IPS-15b (cell line): Measurements from ENCODE around the gene BAHCC1.

Experiments
- H3K27me3 ChIP-seq: one replicate; pipeline ENCODE4 v1.6.1; 2013; ENCODE audit warnings: low read length; ENCODE audit not compliant: control insufficient read depth, insufficient read depth
- H3K36me3 ChIP-seq: one replicate; pipeline ENCODE4 v1.6.1; 2013; ENCODE audit warnings: low read length; ENCODE audit not compliant: control insufficient read depth, insufficient read depth
- H3K4me1 ChIP-seq: one replicate; pipeline ENCODE4 v1.6.1; 2013; ENCODE audit warnings: mild to moderate bottlenecking, low read length; ENCODE audit not compliant: control insufficient read depth, insufficient read depth
- H3K4me3 ChIP-seq: one replicate; pipeline ENCODE4 v1.5.1; 2013; ENCODE audit warnings: low read depth, low read length
- H3K9ac ChIP-seq: one replicate; pipeline ENCODE4 v1.6.1; 2013; ENCODE audit warnings: low read depth, mild to moderate bottlenecking, low read length
- H3K9me3 ChIP-seq: one replicate; pipeline ENCODE4 v1.6.1; 2013; ENCODE audit warnings: mild to moderate bottlenecking, low read length; ENCODE audit not compliant: control insufficient read depth, insufficient read depth

Gene BAHCC1

GRCh38 chr17:81489998-81490992 is 95.0 kb downstream of the BAHCC1 start:
- H3K9ac ChIP-seq, result no peak overlapping the region
- no peak overlapping the region for H3K4me3 ChIP-seq
- H3K9me3 ChIP-seq, result no peaks in the 10 kb centered on the region
- peaks cover 16% of the 10 kb centered on the region for H3K4me1 ChIP-seq
- H3K36me3 ChIP-seq, result no peaks in the 10 kb centered on the region
- H3K27me3 ChIP-seq, result peaks cover 11% of the 10 kb centered on the region

- Histone ChIP-seq H3K9ac (no peak overlapping the region), H3K4me1 (peaks cover 16% of the 10 kb centered on the region), H3K4me3 (no peak overlapping the region), H3K36me3 (no peaks in the 10 kb centered on the region), H3K9me3 (no peaks in the 10 kb centered on the region), H3K27me3 (peaks cover 7% of the 10 kb centered on the region)
These were observed 95.9 kb downstream of the BAHCC1 start for GRCh38 chr17:81491181-81491581.

GRCh38 chr17:81491761-81492160 is 96.5 kb downstream of the BAHCC1 start:
- H3K4me1 ChIP-seq, result peaks cover 16% of the 10 kb centered on the region
- no peaks in the 10 kb centered on the region for H3K9me3 ChIP-seq
- H3K4me3 ChIP-seq, result no peak overlapping the region
- H3K27me3 ChIP-seq, result peaks cover 3% of the 10 kb centered on the region
- no peaks in the 10 kb centered on the region for H3K36me3 ChIP-seq
- no peak overlapping the region for H3K9ac ChIP-seq

DNA sequence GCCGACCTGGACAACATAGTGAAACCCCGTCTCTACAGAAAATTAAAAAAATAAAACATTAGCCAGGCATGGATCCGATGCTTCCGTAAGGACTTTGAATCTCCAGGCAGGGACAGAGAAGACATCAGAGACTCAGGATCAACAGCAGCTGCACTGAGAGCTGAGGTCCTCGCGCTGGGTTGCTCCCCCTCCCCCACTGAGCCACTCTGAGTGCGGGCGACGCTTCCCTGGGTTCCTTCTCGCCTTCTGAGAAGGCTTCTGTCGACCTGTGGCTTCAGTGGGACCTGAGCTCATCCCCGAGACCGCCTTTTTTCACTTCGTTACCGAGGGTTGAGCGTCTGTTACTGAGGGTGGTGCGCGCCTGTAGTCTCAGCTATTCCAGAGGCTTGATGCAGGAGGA is 96.9 kb downstream of the BAHCC1 start:
- Histone ChIP-seq H3K4me1 (peaks cover 16% of the 10 kb centered on the region), H3K9me3 (no peaks in the 10 kb centered on the region), H3K9ac (no peak overlapping the region), H3K36me3 (no peaks in the 10 kb centered on the region), H3K27me3 (peaks cover 3% of the 10 kb centered on the region), H3K4me3 (no peak overlapping the region)

DNA sequence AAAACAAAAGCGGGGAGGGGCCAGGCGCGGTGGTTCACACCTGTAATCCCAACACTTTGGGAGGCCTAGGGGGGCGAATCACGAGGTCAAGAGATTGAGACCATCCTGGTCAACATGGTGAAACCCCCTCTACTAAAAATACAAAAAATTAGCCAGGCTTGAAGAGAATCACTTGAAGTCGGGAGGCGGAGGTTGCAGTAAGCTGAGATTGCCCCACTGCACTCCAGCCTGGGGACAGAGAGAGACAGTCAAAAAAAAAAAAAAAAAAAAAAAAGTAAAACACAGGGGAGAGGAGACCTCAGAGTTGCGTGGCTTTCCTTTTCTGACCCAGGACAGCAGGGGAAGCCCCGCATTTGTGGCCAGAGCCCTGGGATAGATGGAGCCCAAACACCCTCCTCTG is 97.4 kb downstream of the BAHCC1 start:
- H3K27me3 ChIP-seq, result no peaks in the 10 kb centered on the region

DNA sequence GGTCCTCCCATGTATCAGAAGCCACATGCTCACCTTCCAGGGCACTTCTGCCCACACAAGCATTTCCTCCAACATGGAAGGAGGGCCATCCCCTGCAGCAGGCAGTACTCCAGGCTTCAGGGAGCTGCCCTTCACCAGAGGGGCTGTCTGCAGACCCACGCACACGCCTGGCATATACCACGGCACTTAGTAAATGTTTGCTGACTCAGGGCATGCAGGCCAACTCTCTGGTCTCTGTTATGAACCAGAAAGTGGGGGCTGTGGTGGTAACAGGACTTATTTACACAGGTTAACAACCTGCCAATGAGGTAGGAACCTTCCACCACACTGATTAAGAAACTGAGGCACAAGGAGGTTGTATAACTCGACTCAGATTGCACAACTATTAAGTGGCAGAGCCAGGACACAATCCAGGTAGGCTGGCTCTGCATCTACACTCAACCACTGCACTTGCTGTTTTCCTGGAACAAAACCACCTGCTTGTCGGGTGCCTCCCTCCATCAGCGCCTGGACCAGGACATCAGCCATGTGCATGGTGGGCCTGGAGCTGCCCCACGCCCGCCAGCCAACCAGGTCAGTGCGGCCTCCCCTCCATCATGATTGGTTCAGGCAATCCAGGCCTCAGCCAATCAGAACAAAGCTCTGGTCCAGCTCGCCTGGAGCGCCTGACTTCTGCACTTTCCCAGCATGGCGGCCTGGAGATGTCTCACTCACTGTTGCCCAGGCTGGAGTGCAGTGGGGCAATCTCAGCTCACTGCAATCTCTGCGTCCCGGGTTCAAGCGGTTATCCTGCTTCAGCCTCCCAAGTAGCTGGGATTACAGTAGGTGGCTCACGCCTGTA is 98.2 kb downstream of the BAHCC1 start:
- Histone ChIP-seq H3K27me3 (no peaks in the 10 kb centered on the region), H3K4me3 (no peak overlapping the region), H3K36me3 (no peaks in the 10 kb centered on the region), H3K9me3 (no peaks in the 10 kb centered on the region), H3K9ac (no peak overlapping the region), H3K4me1 (peaks cover 16% of the 10 kb centered on the region)

More for the DNA sequence above, 97.4 kb downstream of the BAHCC1 start:
- no peaks in the 10 kb centered on the region for H3K36me3 ChIP-seq
- no peak overlapping the region for H3K4me3 ChIP-seq
- no peak overlapping the region for H3K9ac ChIP-seq
- H3K4me1 ChIP-seq, result peaks cover 16% of the 10 kb centered on the region
- no peaks in the 10 kb centered on the region for H3K9me3 ChIP-seq

DNA sequence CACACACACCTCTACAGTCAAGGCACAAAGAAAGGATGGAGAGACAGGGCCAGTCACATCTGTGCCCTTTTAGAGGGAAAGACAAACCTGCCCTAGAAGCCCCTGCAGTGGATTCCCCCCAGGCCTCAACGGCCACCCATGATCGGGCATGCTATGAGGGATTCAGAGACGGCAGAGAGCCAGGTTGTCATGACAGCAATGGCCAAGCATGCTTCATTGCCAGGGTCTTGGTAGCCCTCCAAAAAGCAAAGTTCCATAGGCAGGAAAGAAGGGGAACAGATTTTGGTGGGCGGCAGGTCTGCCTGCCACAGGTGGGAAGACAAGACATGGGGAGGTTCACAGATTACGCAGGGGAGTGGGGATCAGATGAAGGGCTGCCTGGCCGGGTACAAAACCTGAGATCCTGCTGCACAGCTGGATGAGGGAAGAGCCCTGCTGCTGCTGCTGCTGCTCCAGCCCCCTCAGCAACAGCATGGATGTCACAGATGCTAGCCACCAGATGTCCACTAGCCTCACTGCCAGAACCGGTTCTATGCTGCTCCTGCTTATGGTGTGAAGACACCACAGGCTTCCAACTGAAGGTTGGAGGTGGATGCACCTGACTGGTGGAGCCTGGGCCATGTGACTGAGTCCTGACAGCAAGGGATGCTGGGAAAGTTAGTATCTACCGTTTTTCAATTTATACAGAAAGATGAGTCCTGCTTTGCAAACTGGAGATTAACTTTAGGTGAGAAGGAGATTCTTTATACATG is 99.5 kb downstream of the BAHCC1 start:
- Histone ChIP-seq H3K4me1 (peaks cover 12% of the 10 kb centered on the region), H3K27me3 (no peaks in the 10 kb centered on the region), H3K9me3 (no peaks in the 10 kb centered on the region), H3K4me3 (no peak overlapping the region), H3K36me3 (no peaks in the 10 kb centered on the region), H3K9ac (no peak overlapping the region)

- H3K9ac ChIP-seq, result no peak overlapping the region
- no peaks in the 10 kb centered on the region for H3K9me3 ChIP-seq
- no peaks in the 10 kb centered on the region for H3K4me1 ChIP-seq
- no peak overlapping the region for H3K4me3 ChIP-seq
- no peaks in the 10 kb centered on the region for H3K36me3 ChIP-seq
- no peaks in the 10 kb centered on the region for H3K27me3 ChIP-seq
These were observed 103.8 kb downstream of the BAHCC1 start for GRCh38 chr17:81498953-81499600.

DNA sequence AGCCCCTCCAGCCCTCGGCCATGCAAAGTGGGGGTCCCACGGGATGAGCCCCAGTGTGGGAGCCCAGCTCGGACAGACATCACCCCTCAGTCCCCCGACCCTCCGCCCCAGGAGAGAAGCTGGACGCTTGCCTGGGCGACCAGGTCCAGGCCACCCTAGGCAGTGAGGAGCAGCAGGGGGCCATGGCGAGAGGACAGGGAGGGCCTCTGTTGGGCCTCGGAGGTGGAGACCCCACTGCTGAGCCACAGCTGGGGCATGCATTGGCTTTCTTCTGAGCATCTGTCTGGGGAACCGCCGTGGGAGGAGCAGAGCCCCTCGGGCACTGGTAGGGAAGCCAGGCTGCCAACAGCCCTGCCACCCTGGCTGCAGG is 104.3 kb downstream of the BAHCC1 start:
- Histone ChIP-seq H3K4me3 (no peak overlapping the region), H3K36me3 (no peaks in the 10 kb centered on the region), H3K9ac (no peak overlapping the region), H3K27me3 (no peaks in the 10 kb centered on the region), H3K4me1 (no peaks in the 10 kb centered on the region), H3K9me3 (no peaks in the 10 kb centered on the region)

GRCh38 chr17:81500047-81500446 is 104.8 kb downstream of the BAHCC1 start:
- Histone ChIP-seq H3K9ac (no peak overlapping the region), H3K27me3 (no peaks in the 10 kb centered on the region), H3K9me3 (no peaks in the 10 kb centered on the region), H3K36me3 (no peaks in the 10 kb centered on the region), H3K4me1 (no peaks in the 10 kb centered on the region), H3K4me3 (no peak overlapping the region)

DNA sequence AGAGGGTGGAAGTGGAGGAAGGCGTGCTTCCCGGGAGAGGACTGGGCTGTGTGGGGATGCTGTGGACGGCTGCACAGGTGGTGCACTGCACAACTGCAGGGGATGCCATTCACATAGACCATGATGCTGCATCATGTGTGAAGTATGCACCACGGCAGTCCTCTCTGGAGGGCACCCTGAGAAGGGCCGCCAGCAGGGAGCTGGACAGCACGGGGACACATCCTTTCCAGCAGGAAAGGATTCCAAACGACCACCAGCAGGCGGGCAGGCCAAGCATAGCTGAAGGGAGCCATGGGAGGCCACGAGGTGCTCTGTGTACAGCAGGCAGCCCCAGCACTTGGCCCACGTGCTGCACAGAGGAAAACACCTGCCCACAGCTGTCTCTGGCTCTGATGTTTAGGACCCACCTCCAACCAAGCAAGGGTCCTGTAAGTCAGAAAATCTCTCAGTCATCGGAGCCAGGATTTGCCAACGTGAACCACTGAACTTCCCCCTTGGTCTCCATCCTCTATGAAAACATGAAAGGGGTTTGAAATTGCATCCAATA is 107.3 kb downstream of the BAHCC1 start:
- Histone ChIP-seq H3K9me3 (no peaks in the 10 kb centered on the region), H3K27me3 (no peaks in the 10 kb centered on the region), H3K4me3 (no peak overlapping the region), H3K9ac (no peak overlapping the region), H3K4me1 (no peaks in the 10 kb centered on the region), H3K36me3 (no peaks in the 10 kb centered on the region)
